Activated CD4-positive, alpha-beta memory T cell treated with anti-CD3 and anti-CD28 coated beads, Interleukin-2, amount 10 ng/mL, durations not matched to agents 7 days and 5 days (primary cell): ENCODE measurements around the gene IKZF3. TPM values are rescaled to one million over a fixed set of nuclear protein-coding genes. Genes with fewer than 3 reads are reported as not detected.

ENCODE experiments used
- CTCF ChIA-PET: fragments of 350-600 bp; sonication (Branson Sonifier 250); formaldehyde crosslinking; loops from one replicate; lab custom pipeline; 2021; ENCODE audit warnings: antibody characterized with exemption, inconsistent platforms; lab: Charles Lee
- POLR2A ChIA-PET: fragments of 350-600 bp; sonication (Branson Sonifier 250); formaldehyde crosslinking; loops from one replicate; lab custom pipeline; 2021; ENCODE audit warnings: antibody characterized with exemption; lab: Charles Lee
- DNase-seq: peaks from one replicate; pipeline ENCODE4 v3.0.0-alpha.2; 2020
- H3K27ac Mint-ChIP-seq: one replicate; pipeline ENCODE4 v1.8.0; 2021; ENCODE audit warnings: mild to moderate bottlenecking, mixed read lengths
- H3K27me3 Mint-ChIP-seq: one replicate; pipeline ENCODE4 v1.8.0; 2021; ENCODE audit warnings: mixed read lengths
- H3K36me3 Mint-ChIP-seq: one replicate; pipeline ENCODE4 v1.8.0; 2021; ENCODE audit warnings: low read depth, mixed read lengths
- H3K4me1 Mint-ChIP-seq: one replicate; pipeline ENCODE4 v1.8.0; 2021; ENCODE audit warnings: mixed read lengths
- H3K4me3 Mint-ChIP-seq: one replicate; pipeline ENCODE4 v1.8.0; 2021; ENCODE audit warnings: mild to moderate bottlenecking, mixed read lengths
- H3K9me3 Mint-ChIP-seq: one replicate; pipeline ENCODE4 v1.8.0; 2021; ENCODE audit warnings: mixed read lengths
- total RNA-seq, 2 experiments: library from RNA; stranded (reverse); gene quantifications; one replicate each; pipeline ENCODE4 v1.2.3, GENCODE V29; 2021

The IKZF3 gene
- total RNA-seq, 2 experiments from 2014 or later = 37.9 to 38.2 TPM

GRCh38 chr17:39757931-39758873 lies 105.9 kb downstream of the IKZF3 start:
- H3K9me3 Mint-ChIP-seq = no peaks in the 10 kb centered on the region
- peak overlapping the region; percentile 69 for H3K27ac Mint-ChIP-seq
- ChIA-PET CTCF (interaction anchor here (0.6 to 1.8 kb wide), 8 partner anchors 12 to 349 kb away, joined by 3 to 5 read pairs (median 3); no protein-coding TSS in a partner anchor), POLR2A (interaction anchor here (0.6 to 6.2 kb wide), 14 partner anchors 12 to 136 kb away, joined by 3 to 57 read pairs (median 4); partner anchors contain the start of gene MIEN1)
- DNase-seq = peak; percentile 66
- peaks cover 26% of the 10 kb centered on the region for H3K36me3 Mint-ChIP-seq
- H3K27me3 Mint-ChIP-seq = no peaks in the 10 kb centered on the region
- H3K4me3 Mint-ChIP-seq = no peak overlapping the region
- peaks cover 68% of the 10 kb centered on the region for H3K4me1 Mint-ChIP-seq

DNA sequence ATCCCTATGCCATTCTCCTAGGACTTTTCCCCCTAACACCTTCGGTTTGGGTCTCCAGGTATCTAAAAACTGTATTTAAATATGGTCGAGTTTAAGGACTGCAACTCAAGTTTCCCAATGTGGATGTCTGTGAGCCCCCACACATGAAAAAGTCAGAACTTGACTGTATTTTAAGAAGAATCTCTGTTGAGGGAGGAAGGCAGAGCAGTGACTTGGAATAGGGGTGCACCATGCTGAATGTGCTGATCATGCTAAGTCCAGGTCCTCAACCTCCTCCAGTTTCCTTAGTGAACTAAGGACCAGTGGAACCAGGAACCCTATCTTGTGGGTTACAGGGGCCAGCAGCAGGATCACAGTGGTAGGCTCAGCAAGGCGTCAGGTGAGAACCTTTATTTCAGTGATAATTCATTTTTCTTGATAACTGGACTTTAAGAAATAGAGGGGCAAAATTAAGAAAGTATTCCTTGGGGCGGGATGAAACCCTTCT lies 106.9 kb downstream of the IKZF3 start:
- CTCF ChIA-PET = no interaction called here
- Mint-ChIP-seq H3K27me3 (no peaks in the 10 kb centered on the region), H3K27ac (peak overlapping the region; percentile 69), H3K9me3 (no peaks in the 10 kb centered on the region), H3K36me3 (peaks cover 16% of the 10 kb centered on the region), H3K4me1 (peaks cover 69% of the 10 kb centered on the region), H3K4me3 (no peak overlapping the region)
- no peak for DNase-seq
- POLR2A ChIA-PET = interaction anchor here (1.9 to 6.2 kb wide), 6 partner anchors 13 to 62 kb away, joined by 9 to 57 read pairs (median 38); partner anchors contain the start of gene MIEN1

DNA sequence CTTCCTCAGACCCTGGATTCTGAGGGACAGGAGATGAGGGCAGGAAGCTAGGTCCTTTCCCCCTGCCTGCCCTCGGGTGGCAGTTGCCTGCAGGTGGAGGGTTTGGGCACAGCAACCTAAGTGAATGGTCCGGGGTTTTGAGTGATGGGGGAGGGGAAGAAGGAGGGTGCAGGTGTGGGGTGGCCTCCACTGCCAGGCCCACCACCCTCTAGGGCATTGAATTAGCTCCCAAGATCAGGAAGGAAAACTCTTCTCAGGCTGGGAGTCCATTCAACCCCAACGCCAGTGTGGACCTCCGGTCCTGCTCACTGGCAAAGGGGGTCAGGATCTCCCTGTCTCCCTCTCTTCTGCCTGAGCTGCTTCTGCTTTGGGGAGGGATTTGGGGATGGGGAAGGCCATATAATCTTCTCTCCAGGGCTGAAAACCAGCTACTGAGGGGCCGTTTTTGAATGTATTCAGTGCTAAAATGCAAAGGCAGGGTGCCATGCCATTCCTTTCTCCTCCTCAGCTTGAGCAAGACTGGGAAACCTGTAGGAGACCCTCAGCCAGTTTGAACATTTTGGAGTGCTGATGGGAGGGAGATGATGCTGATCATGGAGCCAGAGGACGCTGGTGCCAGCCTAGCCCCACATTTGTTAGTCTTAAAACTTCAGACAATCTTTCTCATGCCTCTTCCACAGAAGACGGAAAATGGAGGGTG lies 107.6 kb downstream of the IKZF3 start:
- ChIA-PET CTCF (interaction anchor here (0.9 to 5.9 kb wide), 7 partner anchors 18 to 224 kb away, joined by 3 to 51 read pairs (median 3); partner anchors contain the start of genes ORMDL3 and PSMD3), POLR2A (interaction anchor here (0.9 to 6.2 kb wide), 14 partner anchors 13 to 224 kb away, joined by 3 to 57 read pairs (median 6); partner anchors contain the start of genes IKZF3, MIEN1 and PSMD3)
- H3K9me3 Mint-ChIP-seq = no peaks in the 10 kb centered on the region
- H3K27ac Mint-ChIP-seq = peak overlapping the region; percentile 77
- peaks cover 12% of the 10 kb centered on the region for H3K36me3 Mint-ChIP-seq
- peak overlapping the region; percentile 28 for H3K4me3 Mint-ChIP-seq
- no peaks in the 10 kb centered on the region for H3K27me3 Mint-ChIP-seq
- peaks cover 68% of the 10 kb centered on the region for H3K4me1 Mint-ChIP-seq
- no peak for DNase-seq

DNA sequence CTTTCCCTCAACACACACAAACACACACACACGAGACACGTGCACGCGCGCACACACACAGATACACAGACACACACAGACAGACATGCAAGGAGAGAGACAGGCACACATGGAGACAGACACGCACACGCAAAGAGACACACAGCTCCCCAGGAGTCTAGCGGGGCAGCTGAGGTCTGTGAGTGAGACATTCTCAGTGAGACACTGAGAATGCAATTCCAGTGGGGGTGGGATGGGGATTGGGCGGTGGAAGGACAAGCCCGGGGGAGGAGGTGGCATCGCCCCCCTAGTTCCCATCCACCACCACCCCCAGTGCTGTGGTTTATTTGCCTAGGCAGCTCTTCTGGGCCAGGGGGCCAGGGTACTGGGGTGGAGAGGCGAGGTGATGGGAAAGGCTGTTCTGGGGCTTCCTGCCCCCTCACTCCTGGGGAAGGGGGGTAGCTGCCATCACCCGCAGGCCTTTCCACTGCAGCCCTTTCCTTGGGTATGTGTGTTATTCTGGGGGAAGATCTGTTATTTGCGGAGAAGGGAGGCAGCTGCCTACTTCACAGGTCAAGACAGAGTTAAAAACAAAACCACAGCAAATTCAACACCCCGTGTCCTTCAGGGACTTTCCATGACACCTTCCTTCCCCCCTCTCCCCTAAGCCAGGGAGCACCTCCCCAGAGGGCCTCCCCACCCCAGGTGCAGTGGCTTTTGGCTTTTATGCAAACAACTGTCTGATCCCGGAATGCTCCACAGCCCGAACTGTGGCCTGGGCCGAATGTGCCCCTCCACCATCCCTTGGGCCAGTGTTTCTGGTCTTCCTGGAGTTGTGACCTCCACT lies 108.3 kb downstream of the IKZF3 start:
- CTCF ChIA-PET = interaction anchor here (0.9 to 5.9 kb wide), 12 partner anchors 19 to 225 kb away, joined by 3 to 51 read pairs (median 3); partner anchors contain the start of genes IKZF3, MIEN1, ORMDL3 and PSMD3
- peak; percentile 37 for DNase-seq
- no peaks in the 10 kb centered on the region for H3K9me3 Mint-ChIP-seq
- peak overlapping the region; percentile 77 for H3K27ac Mint-ChIP-seq
- H3K4me3 Mint-ChIP-seq = peak overlapping the region; percentile 64
- H3K4me1 Mint-ChIP-seq = peaks cover 64% of the 10 kb centered on the region
- H3K36me3 Mint-ChIP-seq = peaks cover 6% of the 10 kb centered on the region
- POLR2A ChIA-PET = interaction anchor here (0.9 to 6.2 kb wide), 23 partner anchors 8 to 225 kb away, joined by 3 to 57 read pairs (median 6); partner anchors contain the start of genes IKZF3, MIEN1, PSMD3 and STARD3
- H3K27me3 Mint-ChIP-seq = no peaks in the 10 kb centered on the region

- CTCF ChIA-PET = interaction anchor here (1.0 to 5.9 kb wide), 13 partner anchors 14 to 226 kb away, joined by 3 to 51 read pairs (median 3); partner anchors contain the start of genes IKZF3, MIEN1, ORMDL3 and PSMD3
- no peaks in the 10 kb centered on the region for H3K27me3 Mint-ChIP-seq
- H3K27ac Mint-ChIP-seq = peak overlapping the region; percentile 77
- peaks cover 4% of the 10 kb centered on the region for H3K36me3 Mint-ChIP-seq
- no peaks in the 10 kb centered on the region for H3K9me3 Mint-ChIP-seq
- DNase-seq = no peak
- POLR2A ChIA-PET = interaction anchor here (0.9 to 6.2 kb wide), 21 partner anchors 9 to 171 kb away, joined by 3 to 57 read pairs (median 6); partner anchors contain the start of genes IKZF3, MIEN1 and STARD3
- peak overlapping the region; percentile 64 for H3K4me3 Mint-ChIP-seq
- H3K4me1 Mint-ChIP-seq = peaks cover 64% of the 10 kb centered on the region
Measured at GRCh38 chr17:39754958-39755553, 109.1 kb downstream of the IKZF3 start.

GRCh38 chr17:39754161-39754957 lies 109.8 kb downstream of the IKZF3 start:
- peaks cover 59% of the 10 kb centered on the region for H3K4me1 Mint-ChIP-seq
- H3K27me3 Mint-ChIP-seq = no peaks in the 10 kb centered on the region
- CTCF ChIA-PET = interaction anchor here (0.7 to 5.9 kb wide), 12 partner anchors 15 to 226 kb away, joined by 3 to 51 read pairs (median 4); partner anchors contain the start of genes IKZF3, MIEN1 and PSMD3
- H3K27ac Mint-ChIP-seq = peak overlapping the region; percentile 67
- no peaks in the 10 kb centered on the region for H3K9me3 Mint-ChIP-seq
- DNase-seq = peak; percentile 99
- no peaks in the 10 kb centered on the region for H3K36me3 Mint-ChIP-seq
- H3K4me3 Mint-ChIP-seq = peak overlapping the region; percentile 77
- POLR2A ChIA-PET = interaction anchor here (1.0 to 6.2 kb wide), 19 partner anchors 9 to 135 kb away, joined by 3 to 57 read pairs (median 6); partner anchors contain the start of genes IKZF3, MIEN1 and STARD3

DNA sequence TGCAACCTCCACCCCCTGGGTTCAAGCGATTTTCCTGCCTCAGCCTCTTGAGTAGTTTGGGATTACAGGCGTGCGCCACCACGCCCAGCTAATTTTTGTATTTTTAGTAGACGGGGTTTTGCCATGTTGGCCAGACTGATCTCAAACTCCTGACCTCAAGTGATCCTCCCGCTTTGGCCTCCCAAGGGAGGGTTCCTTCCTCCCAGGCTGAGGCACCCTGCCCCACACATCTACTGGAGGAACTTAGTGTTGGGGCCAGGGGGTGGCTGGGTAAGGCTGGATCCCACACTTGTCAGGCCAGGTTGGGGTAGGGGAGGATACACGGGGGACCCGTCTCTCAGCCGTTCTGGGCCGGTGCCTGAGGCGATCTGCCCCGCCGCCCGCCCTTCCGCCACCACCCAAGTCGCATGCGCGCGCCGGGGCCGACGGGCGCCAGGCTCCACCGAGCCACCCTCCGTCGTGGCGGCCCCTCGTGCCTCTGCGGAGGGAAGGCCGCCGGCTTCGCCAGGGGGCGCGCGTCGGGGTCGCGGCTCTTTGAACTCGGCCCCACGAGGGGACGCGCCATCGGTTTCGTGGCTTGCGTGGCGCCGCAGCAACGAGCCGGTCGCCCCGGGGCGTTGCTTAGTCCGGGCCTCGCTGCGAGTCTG lies 110.5 kb downstream of the IKZF3 start:
- H3K4me3 Mint-ChIP-seq = peak overlapping the region; percentile 77
- peak overlapping the region; percentile 85 for H3K27ac Mint-ChIP-seq
- no peaks in the 10 kb centered on the region for H3K27me3 Mint-ChIP-seq
- H3K36me3 Mint-ChIP-seq = no peaks in the 10 kb centered on the region
- H3K4me1 Mint-ChIP-seq = peaks cover 51% of the 10 kb centered on the region
- DNase-seq = peak; percentile 62
- H3K9me3 Mint-ChIP-seq = no peaks in the 10 kb centered on the region
- ChIA-PET CTCF (interaction anchor here (0.7 to 5.9 kb wide), 11 partner anchors 21 to 874 kb away, joined by 3 to 51 read pairs (median 4); partner anchors contain the start of genes IKZF3 and MIEN1), POLR2A (interaction anchor here (0.9 to 5.8 kb wide), 11 partner anchors 16 to 306 kb away, joined by 3 to 53 read pairs (median 6); partner anchors contain the start of genes IKZF3, MIEN1 and PGAP3)

- ChIA-PET POLR2A (interaction anchor here (1.0 to 5.8 kb wide), 7 partner anchors 16 to 307 kb away, joined by 3 to 32 read pairs (median 6); partner anchors contain the start of gene MIEN1), CTCF (interaction anchor here (0.9 to 5.9 kb wide), 6 partner anchors 22 to 228 kb away, joined by 3 to 51 read pairs (median 6); partner anchors contain the start of genes MIEN1 and PSMD3)
- no peak for DNase-seq
- Mint-ChIP-seq H3K4me1 (peaks cover 39% of the 10 kb centered on the region), H3K27ac (peak overlapping the region; percentile 78), H3K9me3 (no peaks in the 10 kb centered on the region), H3K27me3 (no peaks in the 10 kb centered on the region), H3K36me3 (no peaks in the 10 kb centered on the region), H3K4me3 (peak overlapping the region; percentile 65)
Measured at GRCh38 chr17:39752241-39752881, 111.8 kb downstream of the IKZF3 start.

GRCh38 chr17:39751637-39752036 lies 112.5 kb downstream of the IKZF3 start:
- ChIA-PET POLR2A (interaction anchor here (1.0 to 1.8 kb wide), 3 partner anchors 21 to 130 kb away, joined by 3 to 8 read pairs (median 4); partner anchors contain the start of gene MIEN1), CTCF (interaction anchor here (1.5 to 5.9 kb wide), 3 partner anchors 21 to 229 kb away, joined by 4 to 51 read pairs (median 37); partner anchors contain the start of genes MIEN1 and PSMD3)
- DNase-seq = no peak
- H3K4me1 Mint-ChIP-seq = peaks cover 31% of the 10 kb centered on the region
- H3K36me3 Mint-ChIP-seq = no peaks in the 10 kb centered on the region
- H3K27me3 Mint-ChIP-seq = no peaks in the 10 kb centered on the region
- H3K4me3 Mint-ChIP-seq = no peak overlapping the region
- H3K9me3 Mint-ChIP-seq = no peaks in the 10 kb centered on the region
- no peak overlapping the region for H3K27ac Mint-ChIP-seq
